H9 (cell line): Measurements from ENCODE around the gene BHLHE23. TPM values are rescaled to one million over a fixed set of nuclear protein-coding genes. Genes with fewer than 3 reads are reported as not detected.
A peak's percentile ranks its signal among the peaks of the same experiment; 100 is the strongest.

Source experiments
- DNase-seq: peaks from one replicate; pipeline ENCODE4 v3.0.0-alpha.2; 2017
- H2AFZ ChIP-seq: one replicate; pipeline ENCODE4 v1.6.1; 2013; ENCODE audit warnings: mild to moderate bottlenecking, low read length, control low read depth, moderate library complexity
- H2AK5ac ChIP-seq: 2 replicates; pipeline ENCODE4 v1.6.1; 2013; ENCODE audit warnings: low read length, control low read depth, mixed read lengths; ENCODE audit not compliant: insufficient read length
- H2BK120ac ChIP-seq: one replicate; pipeline ENCODE4 v1.6.1; 2013; ENCODE audit warnings: low read depth, mild to moderate bottlenecking, low read length, control low read depth, inconsistent platforms; ENCODE audit not compliant: poor library complexity, severe bottlenecking
- H2BK12ac ChIP-seq: 2 replicates; pipeline ENCODE4 v1.6.1; 2013; ENCODE audit warnings: low read length, control low read depth, mixed read lengths, low read depth; ENCODE audit not compliant: insufficient read length
- H2BK15ac ChIP-seq: 2 replicates; pipeline ENCODE4 v1.6.1; 2013; ENCODE audit warnings: low read depth, low read length, control low read depth
- H2BK20ac ChIP-seq: one replicate; pipeline ENCODE4 v1.6.1; 2013; ENCODE audit warnings: low read depth, mild to moderate bottlenecking, low read length, control low read depth, inconsistent platforms; ENCODE audit not compliant: poor library complexity, severe bottlenecking
- H2BK5ac ChIP-seq: 2 replicates; pipeline ENCODE4 v1.6.1; 2013; ENCODE audit warnings: low read length, control low read depth, mixed read lengths; ENCODE audit not compliant: insufficient read length
- H3K14ac ChIP-seq: 2 replicates; pipeline ENCODE4 v1.6.1; 2013; ENCODE audit warnings: low read length, control low read depth; ENCODE audit not compliant: insufficient read depth
- H3K18ac ChIP-seq: 2 replicates; pipeline ENCODE4 v1.6.1; 2013; ENCODE audit warnings: low read depth, mild to moderate bottlenecking, mixed read lengths, low read length, control low read depth; ENCODE audit not compliant: insufficient read length
- H3K23ac ChIP-seq: 2 replicates; pipeline ENCODE4 v1.6.1; 2013; ENCODE audit warnings: low read length, control low read depth, mixed read lengths, low read depth; ENCODE audit not compliant: insufficient read length
- H3K23me2 ChIP-seq: 2 replicates; pipeline ENCODE4 v1.6.1; 2013; ENCODE audit warnings: low read depth, mild to moderate bottlenecking, mixed read lengths, low read length, control low read depth; ENCODE audit not compliant: insufficient read length, poor library complexity, severe bottlenecking
- H3K27ac ChIP-seq: 2 replicates; pipeline ENCODE4 v1.5.1; 2013; ENCODE audit warnings: low read length, control low read depth, mixed read lengths, low read depth; ENCODE audit not compliant: insufficient read length
- H3K27me3 ChIP-seq: 2 replicates; pipeline ENCODE4 v1.6.1; 2013; ENCODE audit warnings: low read length, control low read depth, inconsistent platforms; ENCODE audit not compliant: insufficient read depth
- H3K4ac ChIP-seq: 2 replicates; pipeline ENCODE4 v1.6.1; 2013; ENCODE audit warnings: low read depth, mild to moderate bottlenecking, control low read depth, inconsistent platforms, low read length, moderate library complexity
- H3K4me1 ChIP-seq: 2 replicates; pipeline ENCODE4 v1.6.1; 2013; ENCODE audit warnings: low read length, control low read depth, inconsistent platforms; ENCODE audit not compliant: insufficient read depth
- H3K4me2 ChIP-seq: 2 replicates; pipeline ENCODE4 v1.6.1; 2013; ENCODE audit warnings: low read length, control low read depth, mixed read lengths; ENCODE audit not compliant: insufficient read length, insufficient read depth
- H3K56ac ChIP-seq: 2 replicates; pipeline ENCODE4 v1.6.1; 2013; ENCODE audit warnings: low read depth, mild to moderate bottlenecking, mixed read lengths, low read length, control low read depth; ENCODE audit not compliant: insufficient read length
- H3K79me1 ChIP-seq: 2 replicates; pipeline ENCODE4 v1.6.1; 2013; ENCODE audit warnings: low read depth, mild to moderate bottlenecking, moderate library complexity, low read length, control low read depth, inconsistent platforms; ENCODE audit not compliant: insufficient read depth, poor library complexity, severe bottlenecking
- H3K79me2 ChIP-seq: 2 replicates; pipeline ENCODE4 v1.6.1; 2013; ENCODE audit warnings: low read length, control low read depth, inconsistent platforms; ENCODE audit not compliant: insufficient read depth
- H3K9ac ChIP-seq: 2 replicates; pipeline ENCODE4 v1.6.1; 2013; ENCODE audit warnings: low read length, control low read depth, mixed read lengths; ENCODE audit not compliant: insufficient read length; ENCODE audit errors: extremely low read depth
- H3K9me3 ChIP-seq: one replicate; pipeline ENCODE4 v1.6.1; 2013; ENCODE audit warnings: low read depth, low read length, inconsistent platforms; ENCODE audit not compliant: control insufficient read depth
- H3T11ph ChIP-seq: one replicate; pipeline ENCODE4 v1.6.1; 2013; ENCODE audit warnings: mild to moderate bottlenecking, low read length, control low read depth, inconsistent platforms
- H4K20me1 ChIP-seq: one replicate; pipeline ENCODE4 v1.6.1; 2013; ENCODE audit not compliant: control insufficient read depth, insufficient read length, insufficient read depth
- H4K5ac ChIP-seq: 2 replicates; pipeline ENCODE4 v1.6.1; 2013; ENCODE audit warnings: low read depth, mild to moderate bottlenecking, mixed read lengths, low read length, control low read depth; ENCODE audit not compliant: insufficient read length
- H4K8ac ChIP-seq: replicated peaks from 2 replicates; pipeline ENCODE4 v1.6.1; 2013; ENCODE audit warnings: low read length, control low read depth, mixed read lengths, low read depth; ENCODE audit not compliant: insufficient read length
- H4K91ac ChIP-seq: 2 replicates; pipeline ENCODE4 v1.6.1; 2013; ENCODE audit warnings: low read depth, mild to moderate bottlenecking, moderate library complexity, mixed read lengths, low read length, control low read depth; ENCODE audit not compliant: insufficient read length
- H3K27ac Mint-ChIP-seq, 3 experiments: 2 replicates in 2 of 3; 3 replicates in 1 of 3; pipeline ENCODE4 v1.8.0; 2020 to 2021; ENCODE audit warnings: mixed read lengths in 3 of 3, mild to moderate bottlenecking in 1 of 3, moderate library complexity in 1 of 3
- H3K27me3 Mint-ChIP-seq: 2 replicates; pipeline ENCODE4 v1.8.0; 2021; ENCODE audit warnings: low read depth, mild to moderate bottlenecking, moderate library complexity, mixed read lengths
- H3K36me3 Mint-ChIP-seq, 3 experiments: 2 replicates in 2 of 3; 3 replicates in 1 of 3; pipeline ENCODE4 v1.8.0; 2020 to 2021; ENCODE audit warnings: low read depth in 3 of 3, mixed read lengths in 3 of 3; ENCODE audit not compliant: insufficient read depth in 1 of 3
- H3K4me1 Mint-ChIP-seq, 2 experiments: 2 replicates each; pipeline ENCODE4 v1.8.0; 2020; ENCODE audit warnings: mixed read lengths in 2 of 2
- H3K4me3 Mint-ChIP-seq, 2 experiments: 2 replicates in 1 of 2; 3 replicates in 1 of 2; pipeline ENCODE4 v1.8.0; 2020 to 2021; ENCODE audit warnings: mild to moderate bottlenecking in 2 of 2, mixed read lengths in 2 of 2, moderate library complexity in 1 of 2
- H3K9me3 Mint-ChIP-seq, 2 experiments: 2 replicates in 1 of 2; 3 replicates in 1 of 2; pipeline ENCODE4 v1.8.0; 2020; ENCODE audit warnings: mild to moderate bottlenecking in 2 of 2, mixed read lengths in 2 of 2, moderate library complexity in 1 of 2
- CTCF ChIP-seq: fragments of 200-600 bp; sonication (generic); conservative IDR thresholded peaks from 3 replicates; pipeline ENCODE4 v1.8.0; 2021; ENCODE audit warnings: antibody characterized with exemption, mild to moderate bottlenecking
- WGBS: extraction: QIAGEN DNeasy Blood & Tissue Kit; methylation state at CpG from one replicate; pipeline ENCODE4 v1.1.7; 2013; ENCODE audit warnings: missing lambda C conversion rate, low lambda C conversion rate, mixed read lengths; ENCODE audit not compliant: insufficient read length; ENCODE audit errors: extremely low coverage; 5-methylcytosine and 5-hydroxymethylcytosine counted together
- total RNA-seq: library from RNA; stranded (reverse); gene quantifications from 2 replicates; pipeline ENCODE4 v1.2.1, GENCODE V29; 2021

BHLHE23 gene
- total RNA-seq, 1 experiment from 2014 or later, result 0.35 TPM

GRCh38 chr20:63025534-63026331 lies 19.0 kb upstream of the BHLHE23 start:
- Mint-ChIP-seq H3K27ac (no peak overlapping the region; a peak in 1 of 7 replicates), H3K4me1 (peaks cover 12 to 27% of the 10 kb centered on the region in 2 experiments), H3K36me3 (peaks cover 0 to 5% (median 3%) of the 10 kb centered on the region in 3 experiments; a peak in 3 of 7 replicates), H3K9me3 (peaks cover 4 to 5% of the 10 kb centered on the region in 2 experiments; a peak in 4 of 5 replicates), H3K27me3 (peaks cover 10% of the 10 kb centered on the region; the same call in 1 of the 2 replicates), H3K4me3 (no peak overlapping the region)
- no peak overlapping the region for H4K5ac ChIP-seq
- no peak overlapping the region for H2BK15ac ChIP-seq
- H3K9me3 ChIP-seq, result no peaks in the 10 kb centered on the region
- WGBS, result no CpG with 5 or more reads among the region's 45 CpGs
- no peaks in the 10 kb centered on the region for H4K20me1 ChIP-seq
- no peak overlapping the region for H2AK5ac ChIP-seq
- H2AFZ ChIP-seq, result no peak overlapping the region
- H3K27me3 ChIP-seq, result no peaks in the 10 kb centered on the region; the same call in 1 of the 2 replicates
- no peak overlapping the region for H2BK20ac ChIP-seq
- DNase-seq, result peak; percentile 34
- H4K91ac ChIP-seq, result no peak overlapping the region
- H3K27ac ChIP-seq, result no peak overlapping the region
- H2BK12ac ChIP-seq, result no peak overlapping the region
- TF ChIP-seq CTCF, result no peak
- H3K4me2 ChIP-seq, result no peak overlapping the region
- H3K18ac ChIP-seq, result no peak overlapping the region
- no peak overlapping the region for H2BK5ac ChIP-seq
- peaks cover 1% of the 10 kb centered on the region; the same call in 1 of the 2 replicates for H3K4me1 ChIP-seq
- H3K79me1 ChIP-seq, result no peaks in the 10 kb centered on the region
- H3K4ac ChIP-seq, result no peak overlapping the region
- no peak overlapping the region for H3T11ph ChIP-seq
- no peak overlapping the region for H2BK120ac ChIP-seq
- no peak overlapping the region for H3K9ac ChIP-seq
- no peak overlapping the region for H3K14ac ChIP-seq
- H4K8ac ChIP-seq, result no peak overlapping the region
- H3K23ac ChIP-seq, result no peak overlapping the region
- H3K23me2 ChIP-seq, result peaks cover 4% of the 10 kb centered on the region
- H3K56ac ChIP-seq, result no peak overlapping the region
- H3K79me2 ChIP-seq, result no peaks in the 10 kb centered on the region
